ENCODE data around the gene ZER1. TPM values are rescaled to one million over a fixed set of nuclear protein-coding genes. Genes with fewer than 3 reads are reported as not detected.
A peak's percentile ranks its signal among the peaks of the same experiment; 100 is the strongest.
"Not testable (repeated sequence)": the region's sequence is repeated elsewhere in the genome, so short reads cannot be mapped to it uniquely, and the experiment has no call there.

Gene ZER1
- polyA plus RNA-seq, 1 donor from 2014 or later, result 30.6 TPM

GRCh38 chr9:128696923-128697707 is 74.6 kb downstream of the ZER1 start:
- H3K9ac ChIP-seq (ENCODE audit: low read length), result no peak overlapping the region
- H3K9me2 ChIP-seq (ENCODE audit: insufficient read depth, low read length), result no peaks in the 10 kb centered on the region
- no peaks in the 10 kb centered on the region for H4K20me1 ChIP-seq (ENCODE audit: insufficient read depth)
- H3K36me3 ChIP-seq (ENCODE audit: insufficient read depth, low read length), result peaks cover 8% of the 10 kb centered on the region
- no peak overlapping the region for H3K4me2 ChIP-seq (ENCODE audit: low read length)
- no peak overlapping the region for H2AFZ ChIP-seq (ENCODE audit: low read depth, low read length)
- peaks cover under 1% of the 10 kb centered on the region for H3K27me3 ChIP-seq (ENCODE audit: insufficient read depth, low read depth, low read length)
- H3K9me3 ChIP-seq (ENCODE audit: low read length), result no peaks in the 10 kb centered on the region
- H3K79me2 ChIP-seq (replicated peaks; ENCODE audit: insufficient read depth, low read length), result peaks cover 14% of the 10 kb centered on the region
- no peaks in the 10 kb centered on the region for H3F3A ChIP-seq (ENCODE audit: insufficient read depth, low read length, poor library complexity, severe bottlenecking)
- TF ChIP-seq EZH2 (IDR thresholded peaks at IDR 0.05; ENCODE audit: borderline replicate concordance, insufficient read depth, low read length, poor library complexity, severe bottlenecking), result no peak
- TF ChIP-seq TAF1 (IDR thresholded peaks at IDR 0.05; ENCODE audit: low read depth), result no peak
- TF ChIP-seq POLR2AphosphoS5 (IDR thresholded peaks at IDR 0.05), result no peak
- H3K4me3 ChIP-seq (ENCODE audit: low read length), result no peak overlapping the region
- H3K27ac ChIP-seq (ENCODE audit: low read length), result no peak overlapping the region

GRCh38 chr9:128694344-128694743 is 77.4 kb downstream of the ZER1 start:
- Histone ChIP-seq H3K9me3 (ENCODE audit: low read length) (no peaks in the 10 kb centered on the region), H3K9ac (ENCODE audit: low read length) (no peak overlapping the region), H3K4me3 (ENCODE audit: low read length) (no peak overlapping the region), H2AFZ (ENCODE audit: low read depth, low read length) (no peak overlapping the region), H3K27ac (ENCODE audit: low read length) (no peak overlapping the region), H3K27me3 (ENCODE audit: insufficient read depth, low read depth, low read length) (no peaks in the 10 kb centered on the region), H3F3A (ENCODE audit: insufficient read depth, low read length, poor library complexity, severe bottlenecking) (no peaks in the 10 kb centered on the region), H3K4me2 (ENCODE audit: low read length) (no peak overlapping the region), H3K9me2 (ENCODE audit: insufficient read depth, low read length) (no peaks in the 10 kb centered on the region), H4K20me1 (ENCODE audit: insufficient read depth) (peaks cover 4% of the 10 kb centered on the region), H3K79me2 (replicated peaks; ENCODE audit: insufficient read depth, low read length) (peaks cover 35% of the 10 kb centered on the region), H3K36me3 (ENCODE audit: insufficient read depth, low read length) (peaks cover 8% of the 10 kb centered on the region)
- no peak for TF ChIP-seq EP300 (conservative IDR thresholded peaks at IDR 0.05; ENCODE audit: poor library complexity, severe bottlenecking)
- TF ChIP-seq CTCF (IDR thresholded peaks at IDR 0.05; ENCODE audit: poor library complexity, severe bottlenecking), result no peak
- no peak for TF ChIP-seq MXI1 (conservative IDR thresholded peaks at IDR 0.05; ENCODE audit: poor library complexity, severe bottlenecking)
- TF ChIP-seq POLR2AphosphoS5 (IDR thresholded peaks at IDR 0.05), result no peak

GRCh38 chr9:128693738-128694137 is 78.0 kb downstream of the ZER1 start:
- not testable (repeated sequence) for H3K36me3 ChIP-seq (ENCODE audit: insufficient read depth, low read length); H3K9me3 ChIP-seq (ENCODE audit: low read length); H4K20me1 ChIP-seq (ENCODE audit: insufficient read depth); H3K27me3 ChIP-seq (ENCODE audit: insufficient read depth, low read depth, low read length); H3K9ac ChIP-seq (ENCODE audit: low read length); H3K4me2 ChIP-seq (ENCODE audit: low read length); H3K27ac ChIP-seq (ENCODE audit: low read length); H3F3A ChIP-seq (ENCODE audit: insufficient read depth, low read length, poor library complexity, severe bottlenecking); H2AFZ ChIP-seq (ENCODE audit: low read depth, low read length); H3K4me3 ChIP-seq (ENCODE audit: low read length); H3K9me2 ChIP-seq (ENCODE audit: insufficient read depth, low read length)
- H3K79me2 ChIP-seq (replicated peaks; ENCODE audit: insufficient read depth, low read length), result peaks cover 35% of the 10 kb centered on the region

GRCh38 chr9:128690684-128691034 is 81.1 kb downstream of the ZER1 start:
- no peak for TF ChIP-seq RAD21 (conservative IDR thresholded peaks at IDR 0.05)
- TF ChIP-seq EZH2 (IDR thresholded peaks at IDR 0.05; ENCODE audit: borderline replicate concordance, insufficient read depth, low read length, poor library complexity, severe bottlenecking), result no peak
- no peak for TF ChIP-seq MXI1 (conservative IDR thresholded peaks at IDR 0.05; ENCODE audit: poor library complexity, severe bottlenecking)
- TF ChIP-seq CTCF (IDR thresholded peaks at IDR 0.05; ENCODE audit: poor library complexity, severe bottlenecking), result no peak
- TF ChIP-seq SMC3 (conservative IDR thresholded peaks at IDR 0.05; ENCODE audit: poor library complexity), result no peak
- TF ChIP-seq TAF1 (IDR thresholded peaks at IDR 0.05; ENCODE audit: low read depth), result no peak
- TF ChIP-seq REST (IDR thresholded peaks at IDR 0.05; ENCODE audit: borderline replicate concordance), result no peak
- no peak for TF ChIP-seq POLR2AphosphoS5 (IDR thresholded peaks at IDR 0.05)
- no peak for TF ChIP-seq EP300 (conservative IDR thresholded peaks at IDR 0.05; ENCODE audit: poor library complexity, severe bottlenecking)
- Histone ChIP-seq H3K36me3 (ENCODE audit: insufficient read depth, low read length) (peaks cover 8% of the 10 kb centered on the region), H3K4me3 (ENCODE audit: low read length) (peak overlapping the region; percentile 81), H3K9me3 (ENCODE audit: low read length) (no peaks in the 10 kb centered on the region), H2AFZ (ENCODE audit: low read depth, low read length) (no peak overlapping the region), H3K27me3 (ENCODE audit: insufficient read depth, low read depth, low read length) (no peaks in the 10 kb centered on the region), H4K20me1 (ENCODE audit: insufficient read depth) (peaks cover 4% of the 10 kb centered on the region), H3K4me2 (ENCODE audit: low read length) (peak overlapping the region; percentile 69), H3K79me2 (replicated peaks; ENCODE audit: insufficient read depth, low read length) (peaks cover 35% of the 10 kb centered on the region), H3K9me2 (ENCODE audit: insufficient read depth, low read length) (no peaks in the 10 kb centered on the region), H3F3A (ENCODE audit: insufficient read depth, low read length, poor library complexity, severe bottlenecking) (no peaks in the 10 kb centered on the region), H3K27ac (ENCODE audit: low read length) (peak overlapping the region; percentile 85), H3K9ac (ENCODE audit: low read length) (peak overlapping the region; percentile 91)

All from neural cell (in vitro differentiated cells).